HG02870 (cell line): ENCODE data around the gene PHYKPL.

Source experiments
- ATAC-seq: cut with Tn5 transposase; IDR thresholded peaks from one replicate; pipeline ENCODE4 v1.9.1; 2021; ENCODE audit warnings: mild to moderate bottlenecking, moderate library complexity; ENCODE audit not compliant: unreplicated experiment

PHYKPL gene

GRCh38 chr5:178232124-178232919 lies at the start of gene PHYKPL:
PHYKPL (minus strand) TSS chr5:178232802; CDS start chr5:178232550, 252 bp downstream.
- ATAC-seq: peak; percentile 52

- ATAC-seq: no peak
Measured at GRCh38 chr5:178282391-178282790, 49.8 kb upstream of the PHYKPL start.

GRCh38 chr5:178281331-178281730 lies 48.7 kb upstream of the PHYKPL start:
- no peak for ATAC-seq

- ATAC-seq: no peak
Measured at GRCh38 chr5:178280631-178281030, 48.0 kb upstream of the PHYKPL start.

- no peak for ATAC-seq
Measured at GRCh38 chr5:178279723-178280438, 47.3 kb upstream of the PHYKPL start.

- ATAC-seq: no peak
Measured at GRCh38 chr5:178279026-178279722, 46.6 kb upstream of the PHYKPL start.

GRCh38 chr5:178278358-178279023 lies 45.9 kb upstream of the PHYKPL start:
- no peak for ATAC-seq

GRCh38 chr5:178277866-178278265 lies 45.3 kb upstream of the PHYKPL start:
- no peak for ATAC-seq

GRCh38 chr5:178277346-178277745 lies 44.7 kb upstream of the PHYKPL start:
- no peak for ATAC-seq

- no peak for ATAC-seq
Measured at GRCh38 chr5:178274781-178275537, 42.4 kb upstream of the PHYKPL start.

- no peak for ATAC-seq
Measured at GRCh38 chr5:178273665-178274541, 41.3 kb upstream of the PHYKPL start.

GRCh38 chr5:178273041-178273440 lies 40.4 kb upstream of the PHYKPL start:
- no peak for ATAC-seq

- no peak for ATAC-seq
Measured at GRCh38 chr5:178272591-178272990, 40.0 kb upstream of the PHYKPL start.

GRCh38 chr5:178271726-178272479 lies 39.3 kb upstream of the PHYKPL start:
- ATAC-seq: no peak

GRCh38 chr5:178271231-178271630 lies 38.6 kb upstream of the PHYKPL start:
- ATAC-seq: no peak

GRCh38 chr5:178269499-178269898 lies 36.9 kb upstream of the PHYKPL start:
- no peak for ATAC-seq

- ATAC-seq: no peak
Measured at GRCh38 chr5:178267876-178268275, 35.3 kb upstream of the PHYKPL start.

GRCh38 chr5:178267245-178267644 lies 34.6 kb upstream of the PHYKPL start:
- no peak for ATAC-seq

GRCh38 chr5:178266581-178266980 lies 34.0 kb upstream of the PHYKPL start:
- no peak for ATAC-seq
